Measurements from ENCODE around the gene CHST1. TPM values are rescaled to one million over a fixed set of nuclear protein-coding genes. Genes with fewer than 3 reads are reported as not detected.

Gene CHST1
- total RNA-seq, 1 experiment from 2014 or later: not detected

DNA sequence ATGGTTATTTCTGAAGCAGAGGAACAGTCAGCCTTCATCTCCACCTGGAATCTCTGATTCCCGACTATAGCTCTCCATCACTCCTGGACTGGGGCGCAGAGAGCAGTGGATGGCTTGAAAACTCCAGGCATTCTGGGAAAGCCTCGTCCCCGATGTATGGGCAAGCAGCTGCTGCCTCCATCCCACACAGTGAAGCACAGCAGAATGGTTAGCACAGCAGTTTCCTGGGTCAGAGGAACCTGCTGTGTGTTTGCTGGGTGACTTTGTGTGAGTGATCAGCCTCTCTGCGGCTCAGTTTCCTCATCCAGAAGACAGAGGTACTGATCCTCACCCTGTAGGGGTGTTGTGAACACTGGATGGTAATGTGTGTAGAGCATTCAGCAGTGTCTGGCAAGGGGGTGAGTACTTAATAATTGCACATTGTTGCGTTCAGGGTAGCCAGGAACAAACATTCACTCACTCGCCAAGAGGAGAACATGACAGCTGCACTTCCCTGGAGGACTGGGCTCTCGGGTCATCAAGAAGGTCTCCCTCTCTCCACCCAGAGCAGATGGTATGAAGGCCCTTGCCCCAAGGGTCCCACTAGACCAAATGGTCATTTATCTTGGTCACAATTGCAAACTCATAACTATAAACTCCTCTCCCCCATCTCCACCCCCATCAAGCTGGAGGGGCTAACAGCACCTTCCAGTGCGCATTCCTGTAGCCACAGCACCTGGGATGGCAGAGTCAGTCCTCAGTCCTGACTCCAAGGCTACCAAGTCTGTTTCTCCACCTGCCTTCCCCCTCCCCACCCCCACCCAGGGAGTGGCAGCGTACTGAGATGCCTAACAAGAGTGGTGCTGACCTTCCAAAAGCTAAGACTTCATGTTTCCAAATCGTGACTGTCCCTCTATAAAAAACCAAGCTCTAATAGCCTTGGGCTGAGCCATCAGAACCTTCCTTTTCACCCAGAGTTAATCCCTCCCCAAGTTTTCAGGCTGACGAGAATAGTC is 1.5 kb upstream of the CHST1 start:
- TF ChIP-seq, protein P1, sequence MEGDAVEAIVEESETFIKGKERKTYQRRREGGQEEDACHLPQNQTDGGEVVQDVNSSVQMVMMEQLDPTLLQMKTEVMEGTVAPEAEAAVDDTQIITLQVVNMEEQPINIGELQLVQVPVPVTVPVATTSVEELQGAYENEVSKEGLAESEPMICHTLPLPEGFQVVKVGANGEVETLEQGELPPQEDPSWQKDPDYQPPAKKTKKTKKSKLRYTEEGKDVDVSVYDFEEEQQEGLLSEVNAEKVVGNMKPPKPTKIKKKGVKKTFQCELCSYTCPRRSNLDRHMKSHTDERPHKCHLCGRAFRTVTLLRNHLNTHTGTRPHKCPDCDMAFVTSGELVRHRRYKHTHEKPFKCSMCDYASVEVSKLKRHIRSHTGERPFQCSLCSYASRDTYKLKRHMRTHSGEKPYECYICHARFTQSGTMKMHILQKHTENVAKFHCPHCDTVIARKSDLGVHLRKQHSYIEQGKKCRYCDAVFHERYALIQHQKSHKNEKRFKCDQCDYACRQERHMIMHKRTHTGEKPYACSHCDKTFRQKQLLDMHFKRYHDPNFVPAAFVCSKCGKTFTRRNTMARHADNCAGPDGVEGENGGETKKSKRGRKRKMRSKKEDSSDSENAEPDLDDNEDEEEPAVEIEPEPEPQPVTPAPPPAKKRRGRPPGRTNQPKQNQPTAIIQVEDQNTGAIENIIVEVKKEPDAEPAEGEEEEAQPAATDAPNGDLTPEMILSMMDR (IDR thresholded peaks at IDR 0.05; ENCODE audit: insufficient read depth in 1 of 2, low read depth in 1 of 2, low read length in 1 of 2, severe bottlenecking in 1 of 2, unreplicated experiment in 1 of 2): no peak
- Histone ChIP-seq H3K4me3 (ENCODE audit: low read depth, low read length) (no peak overlapping the region), H3K27me3 (replicated peaks; ENCODE audit: control insufficient read depth, insufficient read depth, low read length) (peaks cover 10% of the 10 kb centered on the region), H3K9me3 (no peaks in the 10 kb centered on the region), H3K4me1 (peaks cover 8% of the 10 kb centered on the region), H3K36me3 (ENCODE audit: control insufficient read depth, insufficient read depth, low read length) (no peaks in the 10 kb centered on the region)
- H3K4me1 Mint-ChIP-seq (ENCODE audit: low read depth, unreplicated experiment): no peaks in the 10 kb centered on the region
- ChIA-PET POLR2A (no interaction called here), CTCF (interaction anchor here (0.6 to 1.2 kb wide), 4 partner anchors 13 to 1038 kb away, joined by 3 to 4 read pairs (median 4); no protein-coding TSS in a partner anchor)
- H3K27me3 Mint-ChIP-seq (ENCODE audit: insufficient read depth, unreplicated experiment): peaks cover 35% of the 10 kb centered on the region
- intact Hi-C loops (cut with micrococcal nuclease; ENCODE audit: unreplicated experiment): no loop called here
- no peaks in the 10 kb centered on the region for H3K9me3 Mint-ChIP-seq (ENCODE audit: unreplicated experiment)
- H3K36me3 Mint-ChIP-seq (ENCODE audit: insufficient read depth, unreplicated experiment): peaks cover 6% of the 10 kb centered on the region
- no peak overlapping the region for H3K4me3 Mint-ChIP-seq (ENCODE audit: unreplicated experiment)
- no peak for DNase-seq
- no TSS peak for BruUV-seq (replicated peaks)
- no peak overlapping the region for H3K27ac Mint-ChIP-seq (ENCODE audit: unreplicated experiment)

DNA sequence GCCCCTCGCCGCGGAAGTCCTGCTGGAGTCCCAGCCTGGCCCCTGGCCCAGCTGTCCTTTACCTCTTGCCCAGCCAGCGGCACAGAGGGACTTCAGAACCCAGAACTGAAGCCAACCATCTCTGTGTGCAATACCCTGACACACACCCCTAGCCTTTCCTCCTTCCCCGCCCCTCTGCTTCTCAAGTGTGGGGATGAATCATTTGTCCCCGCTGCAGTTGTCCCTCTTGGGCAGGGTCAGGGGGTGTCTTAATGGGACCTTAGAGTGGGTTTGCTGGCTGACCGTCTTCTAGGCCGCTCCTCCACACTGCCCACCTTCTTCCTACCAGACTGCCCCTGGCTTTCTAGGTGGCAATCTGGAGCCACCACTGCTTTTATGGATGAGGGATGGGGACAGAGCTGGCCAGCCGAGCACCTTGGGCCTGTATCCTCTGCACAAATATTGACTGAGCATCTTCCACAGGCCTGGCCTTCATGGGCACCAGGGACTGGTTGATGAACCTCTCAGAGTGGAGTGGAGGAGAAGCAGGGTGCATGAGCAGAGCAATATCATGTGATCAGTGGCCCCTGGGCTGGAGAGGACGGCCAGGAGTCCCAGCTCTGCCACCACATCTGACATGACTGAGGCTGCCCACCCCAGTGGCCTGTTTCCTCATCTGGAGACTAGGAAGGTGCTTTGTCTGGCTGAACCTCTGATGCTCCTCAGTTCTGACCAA is 668 bp upstream of the CHST1 start:
- H3K4me1 Mint-ChIP-seq (ENCODE audit: low read depth, unreplicated experiment): no peaks in the 10 kb centered on the region
- peak overlapping the region; percentile 68 for H3K4me3 Mint-ChIP-seq (ENCODE audit: unreplicated experiment)
- TF ChIP-seq, protein P1 (IDR thresholded peaks at IDR 0.05; ENCODE audit: insufficient read depth in 1 of 2, low read depth in 1 of 2, low read length in 1 of 2, severe bottlenecking in 1 of 2, unreplicated experiment in 1 of 2): no peak
- H3K27me3 Mint-ChIP-seq (ENCODE audit: insufficient read depth, unreplicated experiment): peaks cover 42% of the 10 kb centered on the region
- ChIA-PET POLR2A (no interaction called here), CTCF (interaction anchor here (0.6 to 1.2 kb wide), 2 partner anchors 12 to 105 kb away, joined by 3 read pairs; no protein-coding TSS in a partner anchor)
- H3K36me3 ChIP-seq (ENCODE audit: control insufficient read depth, insufficient read depth, low read length): no peaks in the 10 kb centered on the region
- H3K27ac Mint-ChIP-seq (ENCODE audit: unreplicated experiment): no peak overlapping the region
- no peak for DNase-seq
- H3K4me1 ChIP-seq: peaks cover 8% of the 10 kb centered on the region
- peaks cover 14% of the 10 kb centered on the region for H3K27me3 ChIP-seq (replicated peaks; ENCODE audit: control insufficient read depth, insufficient read depth, low read length)
- H3K9me3 Mint-ChIP-seq (ENCODE audit: unreplicated experiment): no peaks in the 10 kb centered on the region
- no TSS peak for BruUV-seq (replicated peaks)
- peaks cover 6% of the 10 kb centered on the region for H3K36me3 Mint-ChIP-seq (ENCODE audit: insufficient read depth, unreplicated experiment)
- no peak overlapping the region; the same call in 1 of the 2 replicates for H3K4me3 ChIP-seq (ENCODE audit: low read depth, low read length)
- intact Hi-C loops (cut with micrococcal nuclease; ENCODE audit: unreplicated experiment): no loop called here
- H3K9me3 ChIP-seq: no peaks in the 10 kb centered on the region

Data from Caco-2 (cell line).